ENCODE results near the gene IQGAP2.

DNA sequence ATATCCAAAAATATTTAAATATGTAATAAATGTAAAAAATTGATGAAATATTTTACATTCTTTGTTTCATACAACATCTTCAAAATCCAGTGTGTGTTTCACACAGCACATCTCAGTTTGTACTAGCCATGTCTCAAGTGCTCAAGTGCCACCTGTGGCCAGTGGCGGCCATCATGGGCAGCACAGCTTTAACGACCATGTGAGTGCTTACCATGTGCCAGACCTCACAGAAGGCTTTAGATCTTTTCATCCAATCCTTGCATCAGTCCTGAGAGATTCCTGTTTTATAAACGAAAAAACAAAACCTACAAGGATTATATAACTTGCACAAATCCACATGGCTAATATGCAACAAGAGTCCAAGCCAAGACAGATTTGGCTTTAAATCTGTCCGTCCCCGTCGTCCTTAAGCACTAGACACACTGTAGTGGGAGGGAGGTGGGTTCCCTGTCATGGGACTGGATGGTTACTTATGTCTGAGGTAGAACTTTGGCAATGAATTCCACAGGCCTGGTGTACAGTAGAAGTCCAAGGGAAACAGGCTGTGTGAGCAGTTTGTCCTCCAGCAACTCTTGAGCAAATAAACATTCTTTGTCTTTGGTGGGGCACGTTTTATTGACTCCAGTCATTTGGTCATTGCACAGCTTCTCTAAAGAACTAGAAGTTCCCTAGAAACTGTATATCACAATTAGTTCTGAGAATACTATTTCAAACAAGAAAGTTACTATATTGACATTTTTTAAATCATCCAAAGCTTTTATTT lies 287.8 kb downstream of the IQGAP2 start:
- TF ChIP-seq, protein P1, sequence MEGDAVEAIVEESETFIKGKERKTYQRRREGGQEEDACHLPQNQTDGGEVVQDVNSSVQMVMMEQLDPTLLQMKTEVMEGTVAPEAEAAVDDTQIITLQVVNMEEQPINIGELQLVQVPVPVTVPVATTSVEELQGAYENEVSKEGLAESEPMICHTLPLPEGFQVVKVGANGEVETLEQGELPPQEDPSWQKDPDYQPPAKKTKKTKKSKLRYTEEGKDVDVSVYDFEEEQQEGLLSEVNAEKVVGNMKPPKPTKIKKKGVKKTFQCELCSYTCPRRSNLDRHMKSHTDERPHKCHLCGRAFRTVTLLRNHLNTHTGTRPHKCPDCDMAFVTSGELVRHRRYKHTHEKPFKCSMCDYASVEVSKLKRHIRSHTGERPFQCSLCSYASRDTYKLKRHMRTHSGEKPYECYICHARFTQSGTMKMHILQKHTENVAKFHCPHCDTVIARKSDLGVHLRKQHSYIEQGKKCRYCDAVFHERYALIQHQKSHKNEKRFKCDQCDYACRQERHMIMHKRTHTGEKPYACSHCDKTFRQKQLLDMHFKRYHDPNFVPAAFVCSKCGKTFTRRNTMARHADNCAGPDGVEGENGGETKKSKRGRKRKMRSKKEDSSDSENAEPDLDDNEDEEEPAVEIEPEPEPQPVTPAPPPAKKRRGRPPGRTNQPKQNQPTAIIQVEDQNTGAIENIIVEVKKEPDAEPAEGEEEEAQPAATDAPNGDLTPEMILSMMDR (conservative IDR thresholded peaks at IDR 0.05; ENCODE audit: low read depth, low read length), result no peak
- no peak for TF ChIP-seq EZH2phosphoT487 (IDR thresholded peaks at IDR 0.05; ENCODE audit: borderline replicate concordance, low read length)
- no peak for TF ChIP-seq EZH2 (IDR thresholded peaks at IDR 0.05; ENCODE audit: low read length, unreplicated experiment)

Measured in PC-3 (cell line).